SH-SY5Y (cell line): ENCODE data around the gene PNPLA2.

Experiments used
- GATA2 ChIP-seq: IDR thresholded peaks from 2 replicates; pipeline ENCODE4 v1.6.1; 2011; ENCODE audit warnings: mild to moderate bottlenecking, low read depth, low read length
- GATA3 ChIP-seq: IDR thresholded peaks from 2 replicates; pipeline ENCODE4 v1.6.1; 2011; ENCODE audit warnings: low read depth, mild to moderate bottlenecking, low read length, moderate library complexity

Gene PNPLA2

DNA sequence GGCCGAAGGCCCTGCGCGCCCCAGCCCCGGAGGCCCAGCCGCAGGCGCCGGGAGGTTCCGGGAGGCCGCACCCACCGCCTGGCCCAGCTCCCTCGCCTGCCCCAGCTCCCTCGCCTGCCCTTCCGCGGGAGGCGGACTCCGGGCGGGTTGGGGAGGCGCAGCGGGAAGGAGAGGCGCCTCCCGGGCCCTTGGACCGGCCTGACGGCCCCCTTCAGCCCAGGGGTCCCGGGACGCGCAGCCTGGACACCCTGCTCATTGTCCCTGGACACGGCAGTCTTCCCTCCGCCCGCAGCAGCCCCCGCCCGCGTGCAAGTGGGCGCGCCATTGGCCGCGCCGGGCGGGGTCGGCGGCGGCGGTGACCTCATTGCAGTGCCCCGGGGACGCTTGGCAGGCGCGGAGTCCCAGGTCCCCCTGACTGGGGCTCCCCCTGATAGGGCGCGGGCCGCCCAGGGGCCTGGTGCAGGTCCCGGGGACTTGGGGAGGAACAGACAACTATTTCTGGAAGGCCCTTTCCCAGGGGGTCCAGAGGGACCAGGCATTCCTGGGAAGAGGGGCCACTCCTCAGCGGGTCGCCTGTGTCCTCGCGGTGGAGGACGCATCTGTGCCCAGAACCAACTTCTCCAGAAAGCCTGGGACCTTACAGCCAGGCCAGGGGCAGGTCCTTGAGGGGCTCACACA, 14.5 kb downstream of the PNPLA2 start:
- TF ChIP-seq GATA3 (no peak), GATA2 (no peak)

DNA sequence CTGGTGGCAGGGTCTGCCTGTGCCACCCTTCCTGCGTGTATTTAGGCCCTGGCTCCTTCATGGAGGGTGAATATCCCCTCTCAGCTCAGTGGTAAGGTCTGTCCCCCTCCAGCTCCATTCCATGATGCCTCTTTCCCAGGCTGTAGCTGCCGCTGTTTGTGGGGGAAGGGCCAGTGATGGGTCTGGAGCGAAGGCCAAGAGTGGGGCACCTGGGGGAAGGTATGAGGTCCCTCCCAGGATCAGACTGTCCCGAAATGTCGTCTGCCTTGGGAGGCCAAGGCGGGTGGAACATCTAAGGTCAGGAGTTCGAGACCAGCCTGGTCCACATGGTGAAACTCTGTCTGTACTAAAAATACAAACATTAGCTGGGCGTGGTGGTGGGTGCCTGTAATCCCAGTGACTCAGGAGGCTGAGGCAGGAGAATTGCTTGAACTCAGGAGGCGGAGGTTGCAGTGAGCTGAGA, 15.2 kb downstream of the PNPLA2 start:
- TF ChIP-seq GATA3: no peak
- no peak for TF ChIP-seq GATA2

DNA sequence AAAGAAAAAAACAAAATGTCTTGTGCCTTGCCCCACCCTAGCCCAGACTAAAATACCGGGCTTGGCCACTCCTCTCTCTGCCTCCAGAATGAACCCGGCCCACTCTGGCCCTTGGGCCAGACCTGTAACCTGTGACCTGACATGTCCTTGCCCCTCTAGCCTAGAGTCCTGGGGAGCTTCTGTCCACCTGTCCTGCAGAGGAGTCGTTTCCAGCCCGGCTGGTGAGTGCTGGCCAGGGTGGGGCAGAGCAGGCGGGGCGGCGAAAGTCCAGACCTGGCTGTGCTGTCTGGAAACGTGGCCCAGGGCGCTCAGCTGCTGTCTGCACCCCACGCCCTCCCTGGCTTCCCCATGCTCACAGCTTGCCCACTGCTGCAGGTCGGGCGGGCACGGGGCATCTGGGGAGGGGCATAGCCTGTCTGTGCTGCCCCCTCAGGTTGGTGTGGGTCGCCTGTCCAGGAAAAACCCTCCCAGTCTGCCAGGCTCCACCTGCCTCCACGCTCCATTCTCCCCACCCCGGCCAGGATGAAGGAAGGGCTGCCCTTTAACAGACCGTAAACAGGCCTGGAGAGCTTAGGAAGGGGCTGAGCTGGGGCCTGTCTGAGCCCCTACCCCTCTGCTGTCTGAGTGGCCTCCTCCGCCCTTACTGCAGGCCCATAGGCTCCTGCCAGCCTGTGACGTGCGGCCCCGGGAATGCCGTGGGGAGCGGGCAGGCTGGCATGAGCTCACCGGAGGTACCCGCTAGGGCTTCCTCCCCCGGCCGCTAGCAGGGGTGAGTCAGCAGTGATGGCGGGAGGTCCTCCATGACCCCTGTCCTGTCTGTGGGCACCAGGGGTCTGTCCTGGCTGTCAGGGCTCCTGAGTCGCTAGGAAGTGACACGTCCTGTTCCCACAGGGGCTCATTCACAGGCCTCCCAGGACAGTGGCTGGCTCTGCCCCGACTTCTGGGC, 15.9 kb downstream of the PNPLA2 start:
- TF ChIP-seq GATA2 (no peak), GATA3 (no peak)

DNA sequence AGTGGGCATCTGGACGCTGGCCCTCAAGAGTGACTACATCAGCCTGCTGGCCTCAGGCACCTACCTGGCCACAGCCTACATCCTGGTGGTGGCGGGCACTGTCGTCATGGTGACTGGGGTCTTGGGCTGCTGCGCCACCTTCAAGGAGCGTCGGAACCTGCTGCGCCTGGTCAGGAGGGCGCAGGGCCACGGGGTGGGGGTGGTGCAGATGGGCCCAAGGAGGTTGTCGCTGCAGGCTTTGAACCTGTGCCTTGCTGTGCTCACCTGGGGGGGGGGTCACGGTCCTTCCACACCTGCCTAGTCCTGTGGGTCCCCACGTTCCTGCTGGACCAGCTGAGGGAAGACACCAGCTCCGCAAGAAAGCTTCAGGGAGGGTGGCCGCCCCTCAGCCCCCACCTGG, 17.6 kb downstream of the PNPLA2 start:
- TF ChIP-seq GATA2 (no peak), GATA3 (no peak)

DNA sequence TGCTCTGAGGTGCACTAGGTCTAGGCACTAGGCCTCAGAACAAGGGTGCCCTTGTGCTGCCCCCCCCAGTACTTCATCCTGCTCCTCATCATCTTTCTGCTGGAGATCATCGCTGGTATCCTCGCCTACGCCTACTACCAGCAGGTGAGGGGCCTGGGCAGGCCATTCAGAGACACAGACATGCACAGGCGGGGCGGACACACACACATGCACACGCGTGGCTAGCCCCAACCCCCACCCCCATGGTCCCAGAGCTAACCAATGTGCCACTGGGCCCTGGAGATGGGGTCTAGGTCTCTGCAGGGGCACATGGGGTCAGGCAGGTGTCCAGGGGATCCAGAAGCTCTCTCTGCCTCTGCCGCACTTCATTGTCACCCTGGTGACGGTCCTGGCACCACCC, 18.0 kb downstream of the PNPLA2 start:
- TF ChIP-seq GATA3 (no peak), GATA2 (no peak)

DNA sequence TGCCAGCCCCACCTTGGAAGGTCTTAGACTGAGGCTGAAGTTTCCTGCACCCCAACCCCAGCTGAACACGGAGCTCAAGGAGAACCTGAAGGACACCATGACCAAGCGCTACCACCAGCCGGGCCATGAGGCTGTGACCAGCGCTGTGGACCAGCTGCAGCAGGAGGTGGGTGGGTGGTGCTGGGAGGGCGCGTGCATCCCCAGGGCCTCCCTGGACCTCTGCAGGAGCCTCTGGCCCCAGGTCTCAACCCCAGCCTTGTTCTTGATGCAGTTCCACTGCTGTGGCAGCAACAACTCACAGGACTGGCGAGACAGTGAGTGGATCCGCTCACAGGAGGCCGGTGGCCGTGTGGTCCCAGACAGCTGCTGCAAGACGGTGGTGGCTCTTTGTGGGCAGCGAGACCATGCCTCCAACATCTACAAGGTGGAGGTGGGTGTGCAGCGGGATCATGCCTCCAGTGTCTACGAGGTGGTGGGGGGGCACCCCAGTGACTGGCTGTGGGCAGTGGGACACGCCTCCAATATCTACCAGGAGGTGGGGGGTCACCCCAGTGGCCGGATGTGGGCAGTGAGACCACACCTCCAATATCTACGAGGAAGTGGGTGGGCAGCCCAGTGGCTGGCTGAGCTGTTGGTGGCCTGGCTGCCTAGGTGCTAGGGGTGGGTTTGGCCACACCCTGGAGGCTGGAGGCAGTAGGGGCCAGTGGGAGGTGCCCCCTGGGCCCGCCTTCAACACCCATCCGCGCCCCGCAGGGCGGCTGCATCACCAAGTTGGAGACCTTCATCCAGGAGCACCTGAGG, 18.7 kb downstream of the PNPLA2 start:
- TF ChIP-seq GATA2: no peak
- TF ChIP-seq GATA3: no peak

DNA sequence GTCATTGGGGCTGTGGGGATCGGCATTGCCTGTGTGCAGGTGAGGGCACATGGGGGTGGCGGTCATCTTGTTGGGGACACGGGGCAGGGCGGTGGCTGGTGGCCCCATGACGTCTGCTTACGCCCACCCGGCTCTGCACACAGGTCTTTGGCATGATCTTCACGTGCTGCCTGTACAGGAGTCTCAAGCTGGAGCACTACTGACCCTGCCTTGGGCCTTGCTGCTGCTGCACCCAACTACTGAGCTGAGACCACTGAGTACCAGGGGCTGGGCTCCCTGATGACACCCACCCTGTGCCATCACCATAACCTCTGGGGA, 19.2 kb downstream of the PNPLA2 start:
- TF ChIP-seq GATA2 (no peak), GATA3 (no peak)

DNA sequence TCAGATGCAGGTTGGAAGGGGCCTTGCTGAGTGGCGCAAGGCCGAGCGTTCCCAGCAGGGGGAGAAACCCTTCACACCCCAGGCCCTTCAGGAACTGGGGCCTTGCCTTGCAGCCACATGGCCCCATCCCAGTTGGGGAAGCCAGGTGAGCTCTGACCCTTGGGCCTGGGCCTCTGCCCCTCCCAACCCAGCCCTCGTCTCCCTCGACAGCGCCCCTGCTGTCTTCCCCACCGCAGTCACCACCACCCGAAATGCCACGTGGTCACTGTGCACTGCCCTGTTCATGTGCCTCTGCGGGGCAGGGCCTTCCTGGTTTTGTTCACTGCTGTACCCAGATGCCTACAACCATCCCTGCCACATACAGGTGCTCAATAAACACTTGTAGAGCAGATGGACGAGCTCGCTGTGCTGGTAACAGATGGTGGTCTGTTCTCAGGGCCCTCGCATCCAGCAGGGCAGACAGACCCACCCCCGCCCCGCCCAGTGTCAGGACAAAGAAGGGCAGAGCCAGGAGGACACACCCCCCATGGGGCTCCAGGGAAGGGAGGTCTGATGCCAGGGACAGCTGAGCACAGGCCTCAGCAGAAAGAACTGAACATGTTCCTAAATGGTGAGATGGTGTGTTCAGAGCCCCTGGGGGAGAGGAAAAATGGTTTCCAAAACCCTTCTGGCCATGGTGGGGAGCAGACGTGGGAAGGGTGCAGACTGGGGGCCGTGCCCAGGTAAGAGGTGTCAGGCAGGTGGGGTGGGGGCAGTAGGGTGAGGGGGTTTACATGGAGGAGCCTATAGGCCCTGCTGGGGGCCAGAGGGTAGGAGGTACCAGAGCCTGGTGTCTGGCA, 19.9 kb downstream of the PNPLA2 start:
- TF ChIP-seq GATA2 (no peak), GATA3 (no peak)

DNA sequence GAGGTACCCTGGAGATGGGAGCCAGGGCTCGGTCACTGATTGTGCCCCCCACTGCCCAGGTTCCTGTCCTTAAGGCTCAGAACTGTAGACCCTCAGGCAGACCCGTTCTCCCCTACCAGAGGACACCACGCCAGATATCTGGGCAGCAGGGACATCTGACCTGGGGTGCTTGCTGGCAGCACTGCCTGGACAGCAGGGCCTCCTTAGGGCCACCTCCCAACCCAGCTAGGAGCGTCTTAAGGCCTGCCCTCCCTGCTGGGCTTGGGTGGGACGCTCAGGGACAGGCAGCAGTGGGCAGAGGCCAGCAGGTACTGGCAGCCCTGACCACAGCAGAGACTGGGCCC, 20.5 kb downstream of the PNPLA2 start:
- no peak for TF ChIP-seq GATA2
- no peak for TF ChIP-seq GATA3

DNA sequence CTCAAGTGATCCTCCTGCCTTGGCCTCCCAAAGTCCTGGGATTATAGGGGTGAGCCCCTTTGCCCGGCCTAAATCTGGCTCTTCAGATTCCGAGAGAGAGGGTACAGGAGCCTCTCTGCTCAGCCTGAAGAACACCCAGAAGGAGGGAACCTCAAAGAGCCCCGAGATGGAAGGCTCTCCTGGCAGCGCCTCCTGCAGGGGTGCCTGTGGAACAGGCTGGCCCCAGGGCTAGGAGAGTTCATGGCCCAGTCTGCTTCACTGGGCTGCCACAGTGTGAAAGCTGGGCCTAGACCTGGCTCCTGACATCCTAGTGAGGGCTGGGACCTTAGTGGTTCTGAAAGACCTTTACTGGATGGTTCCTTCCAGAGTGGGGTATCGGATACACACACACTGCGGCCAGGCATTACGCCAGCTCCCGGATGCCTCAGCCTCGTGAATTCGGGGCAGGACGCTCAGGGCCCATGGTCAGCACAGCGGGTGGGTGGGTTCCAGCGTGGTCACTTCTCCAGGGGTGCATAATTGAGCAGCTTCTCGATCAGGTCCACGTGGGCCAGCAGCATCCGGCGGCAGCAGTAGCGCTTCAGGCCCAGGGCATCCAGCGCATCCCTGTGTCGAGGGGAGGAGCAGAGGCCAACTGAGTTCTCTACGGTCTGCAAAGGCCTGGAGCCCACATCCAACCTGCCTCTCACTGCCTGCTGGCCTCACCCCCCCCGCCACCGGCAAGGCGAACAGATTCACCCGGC, 21.3 kb downstream of the PNPLA2 start:
- TF ChIP-seq GATA2 (no peak), GATA3 (no peak)

DNA sequence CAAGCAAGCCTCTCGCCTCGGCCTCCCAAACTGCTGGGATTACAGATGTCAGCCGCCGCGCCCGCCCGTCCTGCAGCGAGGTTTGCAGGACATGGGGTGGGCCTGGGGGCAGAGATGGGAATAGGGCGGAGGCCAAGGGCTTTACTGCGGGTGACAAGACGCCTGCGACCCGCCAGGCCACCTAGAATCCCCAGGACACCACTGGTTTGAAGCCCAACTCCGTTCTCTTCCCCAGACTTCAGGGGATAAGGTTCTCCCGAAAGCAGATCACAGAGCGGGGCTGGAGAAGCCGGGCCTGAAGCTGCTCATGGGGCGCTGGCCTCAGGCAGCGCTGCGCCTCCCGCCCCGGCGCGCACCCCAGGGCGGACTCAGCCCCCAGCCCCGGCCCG, 23.3 kb downstream of the PNPLA2 start:
- TF ChIP-seq GATA3 (no peak), GATA2 (no peak)

DNA sequence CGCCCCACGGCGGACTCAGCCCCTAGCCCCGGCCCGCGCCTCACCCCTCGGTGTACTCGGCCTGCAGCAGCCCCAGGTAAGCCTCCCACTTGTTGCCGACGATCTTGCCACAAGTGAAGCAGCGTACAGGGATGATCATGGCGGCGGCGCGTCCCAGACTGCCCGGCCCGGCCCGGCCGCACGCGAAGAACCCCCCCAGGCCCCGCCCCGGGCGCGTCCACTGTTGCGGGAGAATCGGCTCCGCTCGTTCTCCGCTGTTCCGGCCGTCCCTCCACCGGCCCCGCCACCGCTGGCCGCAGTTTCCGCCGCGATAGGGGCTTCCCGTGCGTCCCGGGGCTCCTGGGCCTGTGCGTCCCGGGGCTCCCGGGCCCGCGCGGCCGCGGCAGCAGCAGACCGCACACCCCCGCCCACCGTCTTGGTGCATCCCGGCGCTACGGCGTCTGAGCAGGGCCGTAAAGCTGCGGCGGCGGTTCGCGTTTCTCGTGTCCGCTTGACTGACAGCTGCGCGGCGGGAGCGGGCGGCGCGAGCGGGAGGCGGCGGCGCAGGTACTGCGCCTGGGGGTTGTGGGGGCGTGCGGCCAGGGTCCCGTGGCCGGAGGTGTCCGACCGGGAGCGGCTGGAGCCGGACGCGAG, 23.8 kb downstream of the PNPLA2 start, which contains the start of the genes POLR2L and TSPAN4:
POLR2L (minus strand) TSS at position 160 of the 633 bp plus-strand sequence; CDS start at position 139, 21 bp downstream.
TSPAN4 (plus strand) TSS at position 483 of the 633 bp plus-strand sequence. CDS start 7,453 bp downstream, outside the sequence.
- TF ChIP-seq GATA3 (no peak), GATA2 (no peak)

DNA sequence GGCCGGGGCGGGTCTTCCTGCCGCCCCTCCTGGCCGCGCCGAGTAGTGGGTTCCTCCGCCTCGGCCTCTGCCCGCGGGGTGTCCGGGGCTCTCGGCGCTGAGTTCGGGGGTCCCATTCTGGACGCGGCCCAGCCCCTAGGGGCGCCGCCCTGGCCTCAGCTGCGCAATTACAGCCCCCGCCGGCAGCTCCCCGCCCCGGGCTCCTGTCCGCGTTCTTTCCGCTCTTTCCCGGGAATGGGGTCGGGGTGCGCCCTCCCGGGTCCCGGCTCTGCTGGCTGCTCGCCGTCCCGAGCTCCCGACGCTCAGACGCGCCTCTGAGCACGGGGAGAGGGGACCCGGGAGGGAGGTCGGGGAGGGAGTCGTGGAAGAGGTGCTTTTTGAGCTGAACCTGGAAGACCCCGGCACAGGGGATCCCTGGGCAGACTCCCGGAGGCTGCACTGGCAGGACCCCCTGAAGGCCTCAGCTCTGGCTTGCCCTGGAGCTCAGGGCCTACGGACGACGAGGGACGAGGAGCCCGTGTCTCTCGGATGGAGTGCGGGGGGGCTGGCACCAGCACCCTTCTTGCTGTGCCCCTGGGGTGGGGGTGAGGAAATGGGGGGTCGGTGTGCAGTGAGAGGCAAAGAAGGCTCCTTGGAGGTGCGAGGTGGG, 24.5 kb downstream of the PNPLA2 start:
- no peak for TF ChIP-seq GATA2
- no peak for TF ChIP-seq GATA3
